Mammary epithelial cell (primary cell): ENCODE measurements around the gene ETFB.

Experiments used
- EZH2 ChIP-seq: IDR thresholded peaks from 2 replicates; pipeline ENCODE4 v1.6.1; 2012; ENCODE audit warnings: low read length, inconsistent platforms, borderline replicate concordance
- TF ChIP-seq, protein P1 (sequence below), 2 donors: IDR thresholded peaks in 1 of 2; conservative IDR thresholded peaks in 1 of 2; 2 replicates each; pipeline ENCODE4 v1.5.1; 2011 to 2012; ENCODE audit warnings: inconsistent platforms in 2 of 2, low read length in 2 of 2, mild to moderate bottlenecking in 2 of 2, control low read depth in 1 of 2, low read depth in 1 of 2; ENCODE audit not compliant: insufficient read depth in 1 of 2; ENCODE audit errors: extremely low read depth in 1 of 2

DNA sequence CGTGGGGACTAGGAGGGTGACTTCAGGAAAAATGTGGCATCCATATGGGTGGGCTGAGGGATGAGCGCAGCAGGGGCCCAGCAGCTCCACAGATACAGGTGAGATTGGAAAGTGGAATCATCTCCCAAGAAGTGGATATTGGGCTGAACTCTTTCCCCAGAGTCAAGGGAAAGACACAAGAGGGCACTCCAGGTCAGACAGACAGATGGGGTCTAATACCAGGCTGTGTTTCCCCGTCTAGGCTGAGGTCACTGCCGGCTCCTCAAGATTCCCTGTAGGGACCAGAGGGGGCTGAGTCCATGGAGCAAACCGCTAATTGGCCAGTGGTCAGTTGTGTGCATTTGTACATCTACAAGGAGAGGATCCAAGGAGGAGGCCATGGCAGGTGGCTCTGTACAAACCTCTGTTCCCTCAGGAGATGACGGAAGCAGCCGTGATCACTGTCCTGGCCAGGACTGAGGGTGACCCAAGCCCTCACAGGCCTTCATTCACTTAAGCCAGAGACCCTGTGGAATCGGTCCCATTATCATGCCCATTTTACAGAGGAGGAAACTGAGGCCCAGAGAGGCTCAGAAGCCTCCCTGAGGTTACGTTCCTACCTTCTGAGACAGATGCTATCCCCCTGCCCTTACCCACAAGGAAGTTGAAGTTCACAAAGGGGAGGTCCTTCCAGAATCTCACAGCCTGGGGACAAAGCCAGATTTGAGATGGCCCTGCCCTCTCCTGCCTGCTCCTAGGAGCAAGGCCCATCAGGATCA lies 69.7 kb downstream of the ETFB start:
- TF ChIP-seq, protein P1, sequence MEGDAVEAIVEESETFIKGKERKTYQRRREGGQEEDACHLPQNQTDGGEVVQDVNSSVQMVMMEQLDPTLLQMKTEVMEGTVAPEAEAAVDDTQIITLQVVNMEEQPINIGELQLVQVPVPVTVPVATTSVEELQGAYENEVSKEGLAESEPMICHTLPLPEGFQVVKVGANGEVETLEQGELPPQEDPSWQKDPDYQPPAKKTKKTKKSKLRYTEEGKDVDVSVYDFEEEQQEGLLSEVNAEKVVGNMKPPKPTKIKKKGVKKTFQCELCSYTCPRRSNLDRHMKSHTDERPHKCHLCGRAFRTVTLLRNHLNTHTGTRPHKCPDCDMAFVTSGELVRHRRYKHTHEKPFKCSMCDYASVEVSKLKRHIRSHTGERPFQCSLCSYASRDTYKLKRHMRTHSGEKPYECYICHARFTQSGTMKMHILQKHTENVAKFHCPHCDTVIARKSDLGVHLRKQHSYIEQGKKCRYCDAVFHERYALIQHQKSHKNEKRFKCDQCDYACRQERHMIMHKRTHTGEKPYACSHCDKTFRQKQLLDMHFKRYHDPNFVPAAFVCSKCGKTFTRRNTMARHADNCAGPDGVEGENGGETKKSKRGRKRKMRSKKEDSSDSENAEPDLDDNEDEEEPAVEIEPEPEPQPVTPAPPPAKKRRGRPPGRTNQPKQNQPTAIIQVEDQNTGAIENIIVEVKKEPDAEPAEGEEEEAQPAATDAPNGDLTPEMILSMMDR (conservative IDR thresholded peaks at IDR 0.05 in 1 of 2, IDR thresholded peaks at IDR 0.05 in 1 of 2; ENCODE audit: extremely low read depth in 1 of 2, insufficient read depth in 1 of 2, low read depth in 1 of 2, low read length in 2 of 2) = peak in 1 of 2 donors; percentile 5
- no peak for TF ChIP-seq EZH2
